GM13976 (cell line): ENCODE results near the gene COL4A2.

Experiments
- DNase-seq: peaks from one replicate; pipeline ENCODE4 v3.0.0; 2012; ENCODE audit warnings: low spot score
- CTCF ChIP-seq: IDR thresholded peaks from 2 replicates; pipeline ENCODE4 v1.5.1; 2012; ENCODE audit warnings: borderline replicate concordance, mild to moderate bottlenecking; ENCODE audit not compliant: insufficient read depth; ENCODE audit errors: extremely low read depth, missing control alignments, control extremely low read depth
- in situ Hi-C: fragments of 300-500 bp; cut with MboI; formaldehyde crosslinking; loops from one replicate; pipeline ENCODE4 v1.12.0; 2022; ENCODE audit warnings: low sequenced_read_pairs, mixed read lengths, inconsistent platforms; ENCODE audit not compliant: unreplicated experiment

The COL4A2 gene

GRCh38 chr13:110477706-110478245, 170.7 kb downstream of the COL4A2 start:
- in situ Hi-C loops, result no loop called here
- TF ChIP-seq CTCF, result no peak
- DNase-seq, result no peak

GRCh38 chr13:110478405-110479214, 171.5 kb downstream of the COL4A2 start:
- in situ Hi-C loops, result no loop called here
- no peak for DNase-seq
- no peak for TF ChIP-seq CTCF

- in situ Hi-C loops, result no loop called here
- no peak for DNase-seq
- TF ChIP-seq CTCF, result no peak
Measured at GRCh38 chr13:110479215-110479545, 172.1 kb downstream of the COL4A2 start.

- in situ Hi-C loops, result no loop called here
Measured at GRCh38 chr13:110479648-110480047, 172.6 kb downstream of the COL4A2 start.

GRCh38 chr13:110480161-110480560, 173.1 kb downstream of the COL4A2 start:
- no peak for DNase-seq
- TF ChIP-seq CTCF, result no peak
- in situ Hi-C loops, result no loop called here

More at GRCh38 chr13:110479648-110480047, 172.6 kb downstream of the COL4A2 start:
- TF ChIP-seq CTCF, result no peak
- DNase-seq, result no peak

- in situ Hi-C loops, result no loop called here
- TF ChIP-seq CTCF, result no peak
- DNase-seq, result no peak
Measured at GRCh38 chr13:110483386-110483968, 176.4 kb downstream of the COL4A2 start.
